OCI-LY7 (cell line): Measurements from ENCODE around the gene SEMA4D. TPM values are rescaled to one million over a fixed set of nuclear protein-coding genes. Genes with fewer than 3 reads are reported as not detected.

Source experiments
- BruUV-seq: library from RNA; stranded (reverse); fragments of 400-500 nt; replicated peaks from 2 replicates; lab custom pipeline; 2021; lab: Mats Ljungman, UMichigan
- CTCF ChIA-PET: fragments of 300-600 bp; sonication (Branson Sonifier 250); formaldehyde crosslinking; loops from one replicate; lab custom pipeline; 2022; ENCODE audit warnings: antibody characterized with exemption; ENCODE audit not compliant: unreplicated experiment; lab: Charles Lee
- POLR2A ChIA-PET: fragments of 300-600 bp; sonication (Branson Sonifier 250); formaldehyde crosslinking; loops from one replicate; lab custom pipeline; 2022; ENCODE audit warnings: antibody characterized with exemption; lab: Charles Lee
- DNase-seq: peaks from one replicate; pipeline ENCODE4 v3.0.0-alpha.2; 2015; ENCODE audit warnings: low spot score
- H2AFZ ChIP-seq: fragments of 200-600 bp; sonication (generic), shearing (Covaris generic); 2 replicates; pipeline ENCODE4 v1.6.1; 2014; ENCODE audit warnings: mild to moderate bottlenecking, antibody characterized with exemption, low read length, moderate library complexity
- H3K27ac ChIP-seq: fragments of 200-600 bp; sonication (generic); 2 replicates; pipeline ENCODE4 v1.5.1; 2014; ENCODE audit warnings: mixed run types, low read depth, mild to moderate bottlenecking, moderate library complexity, low read length, inconsistent platforms; ENCODE audit not compliant: poor library complexity, severe bottlenecking
- H3K36me3 ChIP-seq: fragments of 200-600 bp; sonication (generic); 2 replicates; pipeline ENCODE4 v1.6.1; 2014; ENCODE audit warnings: mild to moderate bottlenecking, antibody characterized with exemption, low read length, moderate library complexity, mixed read lengths; ENCODE audit not compliant: insufficient read depth
- H3K4me1 ChIP-seq: fragments of 200-600 bp; sonication (generic); 2 replicates; pipeline ENCODE4 v1.5.1; 2014; ENCODE audit warnings: mild to moderate bottlenecking, low read length; ENCODE audit not compliant: insufficient read depth, poor library complexity, severe bottlenecking
- H3K4me2 ChIP-seq: fragments of 200-600 bp; sonication (generic); 2 replicates; pipeline ENCODE4 v1.6.1; 2014; ENCODE audit warnings: mild to moderate bottlenecking, low read length
- H3K4me3 ChIP-seq: fragments of 200-600 bp; sonication (generic); 2 replicates; pipeline ENCODE4 v1.5.1; 2014; ENCODE audit warnings: mild to moderate bottlenecking, low read depth, low read length; ENCODE audit not compliant: poor library complexity, severe bottlenecking
- H3K79me2 ChIP-seq: fragments of 200-600 bp; sonication (generic); 2 replicates; pipeline ENCODE4 v1.6.1; 2016; ENCODE audit warnings: low read depth, mild to moderate bottlenecking, low read length, moderate library complexity, mixed read lengths; ENCODE audit not compliant: insufficient read depth
- H3K9me2 ChIP-seq: fragments of 200-600 bp; sonication (generic); 2 replicates; pipeline ENCODE4 v1.6.1; 2016; ENCODE audit warnings: mild to moderate bottlenecking, low read length, mixed read lengths; ENCODE audit not compliant: insufficient read depth
- H3K9me3 ChIP-seq: fragments of 200-600 bp; sonication (generic); 2 replicates; pipeline ENCODE4 v1.6.1; 2014; ENCODE audit warnings: mild to moderate bottlenecking, mixed run types, low read length, mixed read lengths
- H4K20me1 ChIP-seq: fragments of 200-600 bp; sonication (generic); 2 replicates; pipeline ENCODE4 v1.6.1; 2014; ENCODE audit warnings: mild to moderate bottlenecking, antibody characterized with exemption, low read length, moderate library complexity, mixed read lengths; ENCODE audit not compliant: insufficient read depth
- EZH2phosphoT487 ChIP-seq: fragments of 200-600 bp; sonication (generic); IDR thresholded peaks from 2 replicates; pipeline ENCODE4 v1.6.1; 2018; ENCODE audit warnings: low read depth, borderline replicate concordance, mild to moderate bottlenecking, mixed run types, antibody characterized with exemption, low read length, moderate library complexity, mixed read lengths
- intact Hi-C: fragments of 100-400 bp; cut with micrococcal nuclease; formaldehyde crosslinking; loops from one replicate; pipeline ENCODE4 v1.10.0; 2022; ENCODE audit not compliant: unreplicated experiment
- total RNA-seq, 2 experiments: library from RNA; depleted of rRNA in 1 of 2; stranded (reverse); fragments of >200 nt in 1 of 2; shearing (Covaris generic) in 1 of 2; gene quantifications; 2 replicates each; pipeline ENCODE4 v1.2.3, GENCODE V29; 2014 to 2022
- TF ChIP-seq, protein P1 (sequence below): fragments of 200-600 bp; sonication (generic); conservative IDR thresholded peaks from 2 replicates; pipeline ENCODE4 v1.5.1; 2014; ENCODE audit warnings: mild to moderate bottlenecking, antibody characterized with exemption, low read length, moderate library complexity, mixed read lengths

The SEMA4D gene
- total RNA-seq, 2 experiments from 2014 or later = 28.5 to 60.5 TPM

DNA sequence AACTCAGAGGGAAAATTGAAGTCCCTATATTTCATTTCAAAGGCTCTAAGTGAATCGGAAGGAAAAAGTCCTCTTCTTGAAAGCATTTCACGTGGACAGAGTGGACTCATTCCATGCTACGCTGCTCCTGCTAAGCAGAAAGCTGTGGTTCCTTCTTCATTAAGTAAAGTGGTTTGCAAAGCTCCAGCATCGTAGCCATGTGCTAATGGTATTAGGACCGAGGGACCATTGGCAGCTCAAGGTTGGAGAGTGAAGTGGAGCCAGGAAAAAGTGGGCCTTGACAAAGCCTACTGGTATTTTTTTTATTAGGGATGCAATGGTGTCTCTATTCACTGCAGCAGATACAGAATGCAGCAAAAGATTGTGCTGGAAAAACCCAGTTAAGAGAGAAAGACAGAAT lies 16.4 kb upstream of the SEMA4D start:
- intact Hi-C loops = no loop called here
- TF ChIP-seq, protein P1, sequence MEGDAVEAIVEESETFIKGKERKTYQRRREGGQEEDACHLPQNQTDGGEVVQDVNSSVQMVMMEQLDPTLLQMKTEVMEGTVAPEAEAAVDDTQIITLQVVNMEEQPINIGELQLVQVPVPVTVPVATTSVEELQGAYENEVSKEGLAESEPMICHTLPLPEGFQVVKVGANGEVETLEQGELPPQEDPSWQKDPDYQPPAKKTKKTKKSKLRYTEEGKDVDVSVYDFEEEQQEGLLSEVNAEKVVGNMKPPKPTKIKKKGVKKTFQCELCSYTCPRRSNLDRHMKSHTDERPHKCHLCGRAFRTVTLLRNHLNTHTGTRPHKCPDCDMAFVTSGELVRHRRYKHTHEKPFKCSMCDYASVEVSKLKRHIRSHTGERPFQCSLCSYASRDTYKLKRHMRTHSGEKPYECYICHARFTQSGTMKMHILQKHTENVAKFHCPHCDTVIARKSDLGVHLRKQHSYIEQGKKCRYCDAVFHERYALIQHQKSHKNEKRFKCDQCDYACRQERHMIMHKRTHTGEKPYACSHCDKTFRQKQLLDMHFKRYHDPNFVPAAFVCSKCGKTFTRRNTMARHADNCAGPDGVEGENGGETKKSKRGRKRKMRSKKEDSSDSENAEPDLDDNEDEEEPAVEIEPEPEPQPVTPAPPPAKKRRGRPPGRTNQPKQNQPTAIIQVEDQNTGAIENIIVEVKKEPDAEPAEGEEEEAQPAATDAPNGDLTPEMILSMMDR = no peak
- TF ChIP-seq EZH2phosphoT487 = no peak
- H3K9me2 ChIP-seq = no peaks in the 10 kb centered on the region
- peaks cover 26% of the 10 kb centered on the region for H3K4me1 ChIP-seq
- H3K4me3 ChIP-seq = no peak overlapping the region
- H3K79me2 ChIP-seq = no peaks in the 10 kb centered on the region
- no peak overlapping the region for H3K4me2 ChIP-seq
- POLR2A ChIA-PET = interaction anchor here (0.6 to 1.2 kb wide), 2 partner anchors 28 to 44 kb away, joined by 3 to 4 read pairs; no protein-coding TSS in a partner anchor
- H3K36me3 ChIP-seq = no peaks in the 10 kb centered on the region
- BruUV-seq = no TSS peak
- H3K9me3 ChIP-seq = no peaks in the 10 kb centered on the region
- H4K20me1 ChIP-seq = no peaks in the 10 kb centered on the region
- no peak overlapping the region for H3K27ac ChIP-seq
- CTCF ChIA-PET = no interaction called here
- no peak overlapping the region for H2AFZ ChIP-seq
- no peak for DNase-seq

DNA sequence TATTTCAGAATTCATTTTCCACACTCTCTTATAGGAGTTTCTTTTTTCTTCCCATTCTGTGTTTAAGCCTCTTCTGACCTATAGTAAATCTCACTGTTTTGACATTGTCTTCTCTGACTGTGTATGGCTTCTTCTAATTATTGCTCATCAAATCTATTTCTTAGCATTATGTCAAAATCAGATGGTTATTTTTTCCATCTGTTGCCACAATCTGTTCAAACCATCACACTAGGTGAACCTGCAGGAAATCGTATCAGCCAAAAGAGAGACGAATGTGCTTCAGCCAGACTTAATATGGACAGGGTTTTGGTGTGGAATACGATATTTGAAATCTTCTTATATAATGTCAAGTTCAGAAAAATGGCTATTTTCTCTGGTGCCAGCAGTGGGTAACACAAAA lies 15.9 kb upstream of the SEMA4D start:
- POLR2A ChIA-PET = interaction anchor here (1.2 kb wide), 1 partner anchor 29 kb away, joined by 4 read pairs; no protein-coding TSS in a partner anchor
- no peaks in the 10 kb centered on the region for H3K9me3 ChIP-seq
- no peak overlapping the region for H3K4me2 ChIP-seq
- no peaks in the 10 kb centered on the region for H3K79me2 ChIP-seq
- H3K9me2 ChIP-seq = no peaks in the 10 kb centered on the region
- BruUV-seq = no TSS peak
- CTCF ChIA-PET = no interaction called here
- no peak overlapping the region for H2AFZ ChIP-seq
- no peak for DNase-seq
- H3K36me3 ChIP-seq = no peaks in the 10 kb centered on the region
- H3K4me1 ChIP-seq = peaks cover 26% of the 10 kb centered on the region
- H4K20me1 ChIP-seq = no peaks in the 10 kb centered on the region
- no peak overlapping the region for H3K27ac ChIP-seq
- no peak for TF ChIP-seq EZH2phosphoT487
- TF ChIP-seq, protein P1 = no peak
- intact Hi-C loops = no loop called here
- H3K4me3 ChIP-seq = no peak overlapping the region

DNA sequence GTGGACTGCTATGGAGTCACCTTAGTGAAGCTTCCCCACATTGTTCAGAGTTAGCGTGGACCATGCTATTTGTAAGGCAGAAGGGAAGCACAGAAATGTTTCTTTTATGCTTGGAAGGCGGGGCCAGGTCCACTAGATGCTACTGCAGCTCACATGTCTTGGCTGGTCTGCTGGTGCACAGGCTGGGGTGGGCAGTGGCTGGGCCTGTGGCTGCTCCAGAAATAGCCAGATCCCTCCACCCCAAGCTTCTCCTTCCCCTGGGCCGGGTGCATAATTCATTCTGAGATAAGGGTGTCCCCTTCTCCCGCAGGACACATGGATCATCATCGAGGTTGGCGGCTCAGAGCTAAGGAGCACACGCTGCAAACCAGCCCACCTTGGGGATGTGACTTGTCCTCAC lies 14.5 kb upstream of the SEMA4D start:
- ChIA-PET POLR2A (interaction anchor here (1.3 kb wide), 1 partner anchor 17 kb away, joined by 4 read pairs; no protein-coding TSS in a partner anchor), CTCF (interaction anchor here (0.5 kb wide), 1 partner anchor 72 kb away, joined by 5 read pairs; no protein-coding TSS in a partner anchor)
- Histone ChIP-seq H3K4me2 (no peak overlapping the region), H2AFZ (no peak overlapping the region), H4K20me1 (no peaks in the 10 kb centered on the region), H3K4me1 (peaks cover 33% of the 10 kb centered on the region), H3K79me2 (no peaks in the 10 kb centered on the region), H3K4me3 (no peak overlapping the region), H3K36me3 (no peaks in the 10 kb centered on the region), H3K9me2 (no peaks in the 10 kb centered on the region), H3K9me3 (no peaks in the 10 kb centered on the region), H3K27ac (no peak overlapping the region)
- intact Hi-C loops = no loop called here
- no peak for TF ChIP-seq EZH2phosphoT487
- TF ChIP-seq, protein P1 = no peak
- DNase-seq = no peak
- BruUV-seq = no TSS peak
